GM12878 (cell line): ENCODE measurements around the gene CR1L.

Experiments
- CHD2 ChIP-seq: IDR thresholded peaks from 2 replicates; pipeline ENCODE4 v1.6.1; 2011; ENCODE audit warnings: low read depth, low read length, improper control_type of control experiment, borderline replicate concordance
- EZH2 ChIP-seq: IDR thresholded peaks from 2 replicates; pipeline ENCODE4 v1.6.1; 2012; ENCODE audit warnings: low read depth, mild to moderate bottlenecking, control low read depth, inconsistent platforms, low read length, borderline replicate concordance; ENCODE audit not compliant: control insufficient read depth
- IKZF1 ChIP-seq: fragments of 450-650 bp; conservative IDR thresholded peaks from 2 replicates; pipeline ENCODE4 v1.6.1; 2017; ENCODE audit warnings: antibody characterized with exemption, mild to moderate bottlenecking
- KDM1A ChIP-seq: fragments of 200-600 bp; sonication (generic); IDR thresholded peaks from 2 replicates; pipeline ENCODE4 v1.6.1; 2016; ENCODE audit warnings: borderline replicate concordance
- POLR2AphosphoS5 ChIP-seq: IDR thresholded peaks from 2 replicates; pipeline ENCODE4 v1.6.1; 2011; ENCODE audit warnings: mild to moderate bottlenecking, low read length, inconsistent platforms
- TARDBP ChIP-seq: IDR thresholded peaks from 2 replicates; pipeline ENCODE4 v1.6.1; 2016; ENCODE audit warnings: borderline replicate concordance
- TF ChIP-seq, protein P1 (sequence below): fragments of 450-650 bp; IDR thresholded peaks from 2 replicates; pipeline ENCODE4 v1.6.1; 2018; ENCODE audit warnings: mild to moderate bottlenecking, low read depth, moderate library complexity; ENCODE audit not compliant: partially characterized antibody
- TF ChIP-seq, protein P2 (sequence below), 3 experiments: IDR thresholded peaks in 2 of 3; conservative IDR thresholded peaks in 1 of 3; 2 replicates each; pipeline ENCODE4 v1.5.1; 2011; ENCODE audit warnings: low read depth in 3 of 3, low read length in 3 of 3, mild to moderate bottlenecking in 3 of 3, control low read depth in 2 of 3, moderate library complexity in 2 of 3, inconsistent platforms in 1 of 3, mixed read lengths in 1 of 3; ENCODE audit not compliant: control insufficient read depth in 2 of 3, insufficient read depth in 1 of 3; ENCODE audit errors: extremely low read depth in 1 of 3
- TF ChIP-seq, protein P3 (sequence below): IDR thresholded peaks from 2 replicates; pipeline ENCODE4 v1.6.1; 2012; ENCODE audit warnings: low read depth, low read length, improper control_type of control experiment

DNA sequence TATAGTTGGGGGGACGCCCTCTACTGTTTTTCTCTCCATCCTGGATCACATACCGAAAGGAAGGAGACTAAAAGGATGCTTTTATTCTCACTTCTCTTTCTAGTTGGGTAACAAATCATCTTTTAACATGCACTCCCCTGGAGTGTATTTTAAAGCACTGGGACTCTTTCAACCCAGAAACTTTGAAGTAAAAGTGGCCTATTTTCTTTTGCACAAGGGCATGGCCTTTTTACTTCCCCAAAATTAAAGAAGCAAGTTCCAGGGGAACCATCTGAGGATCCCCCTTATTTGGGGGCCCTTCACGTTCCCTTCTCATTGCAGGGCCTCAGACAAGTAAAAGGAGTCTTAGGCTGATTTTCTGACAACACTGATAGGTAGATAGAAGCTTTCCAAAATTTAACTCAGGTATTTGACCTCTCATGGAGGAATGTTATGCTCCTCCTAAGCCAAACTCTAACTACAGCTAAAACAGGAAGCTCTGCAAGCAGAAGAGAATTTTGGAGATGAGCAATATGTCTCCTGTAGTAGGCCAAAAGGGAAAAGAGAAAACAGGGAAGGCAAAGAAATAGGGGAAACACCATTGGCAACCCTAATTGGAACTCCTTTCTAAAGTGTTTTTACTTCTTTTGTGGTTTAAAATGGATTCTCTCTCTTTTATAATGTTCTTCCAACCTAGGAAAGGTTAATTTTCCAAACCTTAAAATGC lies 98.1 kb downstream of the CR1L start:
- TF ChIP-seq, protein P1, sequence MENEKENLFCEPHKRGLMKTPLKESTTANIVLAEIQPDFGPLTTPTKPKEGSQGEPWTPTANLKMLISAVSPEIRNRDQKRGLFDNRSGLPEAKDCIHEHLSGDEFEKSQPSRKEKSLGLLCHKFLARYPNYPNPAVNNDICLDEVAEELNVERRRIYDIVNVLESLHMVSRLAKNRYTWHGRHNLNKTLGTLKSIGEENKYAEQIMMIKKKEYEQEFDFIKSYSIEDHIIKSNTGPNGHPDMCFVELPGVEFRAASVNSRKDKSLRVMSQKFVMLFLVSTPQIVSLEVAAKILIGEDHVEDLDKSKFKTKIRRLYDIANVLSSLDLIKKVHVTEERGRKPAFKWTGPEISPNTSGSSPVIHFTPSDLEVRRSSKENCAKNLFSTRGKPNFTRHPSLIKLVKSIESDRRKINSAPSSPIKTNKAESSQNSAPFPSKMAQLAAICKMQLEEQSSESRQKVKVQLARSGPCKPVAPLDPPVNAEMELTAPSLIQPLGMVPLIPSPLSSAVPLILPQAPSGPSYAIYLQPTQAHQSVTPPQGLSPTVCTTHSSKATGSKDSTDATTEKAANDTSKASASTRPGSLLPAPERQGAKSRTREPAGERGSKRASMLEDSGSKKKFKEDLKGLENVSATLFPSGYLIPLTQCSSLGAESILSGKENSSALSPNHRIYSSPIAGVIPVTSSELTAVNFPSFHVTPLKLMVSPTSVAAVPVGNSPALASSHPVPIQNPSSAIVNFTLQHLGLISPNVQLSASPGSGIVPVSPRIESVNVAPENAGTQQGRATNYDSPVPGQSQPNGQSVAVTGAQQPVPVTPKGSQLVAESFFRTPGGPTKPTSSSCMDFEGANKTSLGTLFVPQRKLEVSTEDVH: no peak
- TF ChIP-seq TARDBP: no peak
- TF ChIP-seq, protein P2, sequence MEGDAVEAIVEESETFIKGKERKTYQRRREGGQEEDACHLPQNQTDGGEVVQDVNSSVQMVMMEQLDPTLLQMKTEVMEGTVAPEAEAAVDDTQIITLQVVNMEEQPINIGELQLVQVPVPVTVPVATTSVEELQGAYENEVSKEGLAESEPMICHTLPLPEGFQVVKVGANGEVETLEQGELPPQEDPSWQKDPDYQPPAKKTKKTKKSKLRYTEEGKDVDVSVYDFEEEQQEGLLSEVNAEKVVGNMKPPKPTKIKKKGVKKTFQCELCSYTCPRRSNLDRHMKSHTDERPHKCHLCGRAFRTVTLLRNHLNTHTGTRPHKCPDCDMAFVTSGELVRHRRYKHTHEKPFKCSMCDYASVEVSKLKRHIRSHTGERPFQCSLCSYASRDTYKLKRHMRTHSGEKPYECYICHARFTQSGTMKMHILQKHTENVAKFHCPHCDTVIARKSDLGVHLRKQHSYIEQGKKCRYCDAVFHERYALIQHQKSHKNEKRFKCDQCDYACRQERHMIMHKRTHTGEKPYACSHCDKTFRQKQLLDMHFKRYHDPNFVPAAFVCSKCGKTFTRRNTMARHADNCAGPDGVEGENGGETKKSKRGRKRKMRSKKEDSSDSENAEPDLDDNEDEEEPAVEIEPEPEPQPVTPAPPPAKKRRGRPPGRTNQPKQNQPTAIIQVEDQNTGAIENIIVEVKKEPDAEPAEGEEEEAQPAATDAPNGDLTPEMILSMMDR (IDR thresholded peaks at IDR 0.05 in 2 of 3, conservative IDR thresholded peaks at IDR 0.05 in 1 of 3; ENCODE audit: control insufficient read depth in 2 of 3, extremely low read depth in 1 of 3, insufficient read depth in 1 of 3, low read depth in 3 of 3, low read length in 3 of 3): no peak
- no peak for TF ChIP-seq CHD2
- no peak for TF ChIP-seq EZH2
- no peak for TF ChIP-seq KDM1A
- no peak for TF ChIP-seq IKZF1
- no peak for TF ChIP-seq POLR2AphosphoS5
- TF ChIP-seq, protein P3, sequence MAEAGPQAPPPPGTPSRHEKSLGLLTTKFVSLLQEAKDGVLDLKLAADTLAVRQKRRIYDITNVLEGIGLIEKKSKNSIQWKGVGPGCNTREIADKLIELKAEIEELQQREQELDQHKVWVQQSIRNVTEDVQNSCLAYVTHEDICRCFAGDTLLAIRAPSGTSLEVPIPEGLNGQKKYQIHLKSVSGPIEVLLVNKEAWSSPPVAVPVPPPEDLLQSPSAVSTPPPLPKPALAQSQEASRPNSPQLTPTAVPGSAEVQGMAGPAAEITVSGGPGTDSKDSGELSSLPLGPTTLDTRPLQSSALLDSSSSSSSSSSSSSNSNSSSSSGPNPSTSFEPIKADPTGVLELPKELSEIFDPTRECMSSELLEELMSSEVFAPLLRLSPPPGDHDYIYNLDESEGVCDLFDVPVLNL: no peak
